Thyroid gland (tissue), 4 donors: ENCODE measurements around the gene KCNJ11. TPM values are rescaled to one million over a fixed set of nuclear protein-coding genes. Genes with fewer than 3 reads are reported as not detected.

Source experiments
- DNase-seq, 2 donors: peaks; one replicate each; pipeline ENCODE4 v3.0.0-alpha.2; 2019
- H3K27ac ChIP-seq, 3 donors: fragments of 200-600 bp; sonication (generic); 1 replicate in 2 of 3; 2 replicates in 1 of 3; pipeline ENCODE4 v1.5.1; 2016 to 2019; ENCODE audit warnings: mild to moderate bottlenecking in 1 of 3, moderate library complexity in 1 of 3
- H3K27me3 ChIP-seq: fragments of 200-600 bp; sonication (generic); one replicate; pipeline ENCODE4 v1.5.1; 2019
- H3K36me3 ChIP-seq, 2 donors: fragments of 200-600 bp; sonication (generic); one replicate each; pipeline ENCODE4 v1.5.1; 2016 to 2019
- H3K4me1 ChIP-seq, 2 donors: fragments of 200-600 bp; sonication (generic); one replicate each; pipeline ENCODE4 v1.5.1; 2017 to 2019
- H3K4me3 ChIP-seq, 3 donors: fragments of 200-600 bp; sonication (generic); replicated peaks in 1 of 3; 1 replicate in 2 of 3; 2 replicates in 1 of 3; pipeline ENCODE4 v1.5.1; 2016; ENCODE audit warnings: mild to moderate bottlenecking in 1 of 3
- H3K9me3 ChIP-seq: fragments of 200-600 bp; sonication (generic); one replicate; pipeline ENCODE4 v1.5.1; 2017
- POLR2A ChIP-seq, 2 donors: fragments of 450-650 bp; IDR thresholded peaks; one replicate each; pipeline ENCODE4 v1.6.1; 2017; ENCODE audit warnings: antibody characterized with exemption in 2 of 2, mild to moderate bottlenecking in 2 of 2, moderate library complexity in 1 of 2
- whole genome bisulfite sequencing, 2 donors: methylation state at CpG; one replicate each; pipeline ENCODE4 v1.1.5; 2017; 5-methylcytosine and 5-hydroxymethylcytosine counted together
- intact Hi-C: fragments of 100-400 bp; cut with DNase I; formaldehyde crosslinking; loops from one replicate; pipeline ENCODE4 v1.15.1; 2023
- total RNA-seq, 4 donors: library from RNA; depleted of rRNA; stranded (reverse); fragments of >200 nt; gene quantifications; one replicate each; pipeline ENCODE4 v1.2.3, GENCODE V29; 2016
- TF ChIP-seq, protein P1 (sequence below), 6 experiments: fragments of 200-600 bp in 3 of 6; fragments of 450-650 bp in 3 of 6; sonication (generic) in 3 of 6; IDR thresholded peaks; one replicate each; pipeline ENCODE4 v1.5.1; 2016 to 2019; ENCODE audit warnings: antibody characterized with exemption in 6 of 6, mild to moderate bottlenecking in 2 of 6, inconsistent platforms in 1 of 6, moderate library complexity in 1 of 6

KCNJ11 gene
- total RNA-seq, 4 donors from 2014 or later, result 7.3 to 18.9 (median 15.9) TPM

DNA sequence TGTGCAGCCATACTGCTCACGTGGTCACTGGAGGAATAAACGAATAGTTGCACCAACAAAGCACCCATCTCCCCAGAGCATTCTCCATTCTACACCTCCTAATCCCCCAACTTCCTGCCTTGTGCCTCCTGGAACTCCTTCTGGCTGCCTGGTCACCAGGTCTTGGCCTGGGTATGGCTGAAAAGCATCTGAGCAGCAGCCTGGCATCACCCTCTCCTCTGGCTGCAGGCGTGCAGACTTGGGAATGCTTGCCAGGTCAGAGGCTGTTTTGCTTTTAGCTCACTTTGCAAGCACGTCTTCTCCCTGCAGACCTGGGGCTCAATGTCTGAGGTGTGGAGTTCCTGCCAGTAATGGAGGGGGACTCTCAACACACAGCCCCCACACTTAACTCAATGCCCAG is 33.3 kb upstream of the KCNJ11 start:
- intact Hi-C loops, result no loop called here

DNA sequence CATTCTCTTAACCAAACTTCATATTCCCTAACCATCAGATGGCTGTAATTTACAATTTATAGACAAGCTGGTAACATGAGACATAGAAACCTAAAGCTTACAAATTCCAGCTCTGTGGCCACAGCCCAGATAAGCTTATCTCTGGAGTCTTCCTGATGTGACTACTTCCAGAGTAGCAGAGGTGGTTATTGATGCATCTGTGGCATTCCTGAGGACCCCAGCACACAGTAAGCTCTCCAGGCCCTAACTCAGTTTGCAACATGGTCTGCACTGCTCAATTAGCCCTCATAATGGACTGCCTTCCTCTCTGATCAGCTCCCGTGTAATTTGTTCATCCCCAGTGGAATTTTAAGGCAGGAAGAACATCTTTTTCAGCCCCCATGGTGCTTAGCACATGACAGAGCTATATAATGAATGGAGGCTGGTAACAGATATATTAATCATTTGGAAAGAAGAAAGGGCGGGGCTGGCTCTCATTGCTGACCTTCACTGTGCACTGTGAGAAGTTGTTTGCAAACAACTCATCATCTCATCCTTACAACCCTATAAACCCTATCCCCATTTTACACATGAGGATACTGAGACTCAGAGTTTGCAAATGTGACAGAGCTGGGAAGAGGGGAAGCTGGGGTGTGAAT is 30.1 kb upstream of the KCNJ11 start:
- no peaks in the 10 kb centered on the region for H3K36me3 ChIP-seq
- no peaks in the 10 kb centered on the region for H3K27me3 ChIP-seq
- no peak overlapping the region for H3K4me3 ChIP-seq
- 71 to 78% methylated on average over 2 of the region's 2 CpGs for WGBS, 2 donors
- no peak overlapping the region for H3K27ac ChIP-seq
- DNase-seq, result no peak
- intact Hi-C loops, result no loop called here
- peaks cover 15 to 23% of the 10 kb centered on the region in 2 donors for H3K4me1 ChIP-seq
- TF ChIP-seq, protein P1, sequence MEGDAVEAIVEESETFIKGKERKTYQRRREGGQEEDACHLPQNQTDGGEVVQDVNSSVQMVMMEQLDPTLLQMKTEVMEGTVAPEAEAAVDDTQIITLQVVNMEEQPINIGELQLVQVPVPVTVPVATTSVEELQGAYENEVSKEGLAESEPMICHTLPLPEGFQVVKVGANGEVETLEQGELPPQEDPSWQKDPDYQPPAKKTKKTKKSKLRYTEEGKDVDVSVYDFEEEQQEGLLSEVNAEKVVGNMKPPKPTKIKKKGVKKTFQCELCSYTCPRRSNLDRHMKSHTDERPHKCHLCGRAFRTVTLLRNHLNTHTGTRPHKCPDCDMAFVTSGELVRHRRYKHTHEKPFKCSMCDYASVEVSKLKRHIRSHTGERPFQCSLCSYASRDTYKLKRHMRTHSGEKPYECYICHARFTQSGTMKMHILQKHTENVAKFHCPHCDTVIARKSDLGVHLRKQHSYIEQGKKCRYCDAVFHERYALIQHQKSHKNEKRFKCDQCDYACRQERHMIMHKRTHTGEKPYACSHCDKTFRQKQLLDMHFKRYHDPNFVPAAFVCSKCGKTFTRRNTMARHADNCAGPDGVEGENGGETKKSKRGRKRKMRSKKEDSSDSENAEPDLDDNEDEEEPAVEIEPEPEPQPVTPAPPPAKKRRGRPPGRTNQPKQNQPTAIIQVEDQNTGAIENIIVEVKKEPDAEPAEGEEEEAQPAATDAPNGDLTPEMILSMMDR (IDR thresholded peaks at IDR 0.05), result no peak
- TF ChIP-seq POLR2A (IDR thresholded peaks at IDR 0.05), result no peak
- no peaks in the 10 kb centered on the region for H3K9me3 ChIP-seq

More for the DNA sequence above, 33.3 kb upstream of the KCNJ11 start:
- no peaks in the 10 kb centered on the region for H3K9me3 ChIP-seq
- H3K36me3 ChIP-seq, result no peaks in the 10 kb centered on the region
- H3K27ac ChIP-seq, result no peak overlapping the region
- peak; percentile 48 to 56 for DNase-seq
- H3K27me3 ChIP-seq, result no peaks in the 10 kb centered on the region
- H3K4me3 ChIP-seq, result no peak overlapping the region
- peaks cover 10 to 20% of the 10 kb centered on the region in 2 donors for H3K4me1 ChIP-seq
- TF ChIP-seq, protein P1 (IDR thresholded peaks at IDR 0.05), result no peak
- no peak for TF ChIP-seq POLR2A (IDR thresholded peaks at IDR 0.05)
- WGBS, 2 donors, result 38 to 43% methylated on average over 4 of the region's 4 CpGs

DNA sequence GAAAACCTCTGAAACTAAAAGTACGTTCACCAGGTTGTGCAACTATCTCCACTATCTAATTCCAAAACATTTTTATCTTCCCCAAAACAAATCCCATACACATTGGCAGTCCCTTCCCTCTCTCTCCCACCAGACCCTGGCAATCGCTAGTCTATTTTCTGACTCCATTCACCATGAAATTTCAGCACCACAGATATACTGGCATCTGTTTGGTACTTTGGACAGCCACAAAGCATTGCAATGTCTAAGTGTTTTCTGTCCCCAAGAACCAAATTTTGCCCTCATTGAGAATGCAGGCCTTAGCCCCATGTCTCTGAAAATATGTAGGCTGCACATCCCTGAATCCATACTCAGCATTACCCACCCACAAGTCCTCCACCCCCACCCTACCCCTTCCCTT is 28.0 kb upstream of the KCNJ11 start:
- H3K27ac ChIP-seq, result no peak overlapping the region
- no peaks in the 10 kb centered on the region for H3K9me3 ChIP-seq
- H3K4me1 ChIP-seq, result peaks cover 19% of the 10 kb centered on the region in 2 donors
- H3K27me3 ChIP-seq, result no peaks in the 10 kb centered on the region
- H3K4me3 ChIP-seq, result no peak overlapping the region
- WGBS, 2 donors, result 85 to 91% methylated on average over 2 of the region's 2 CpGs
- intact Hi-C loops, result no loop called here
- no peaks in the 10 kb centered on the region for H3K36me3 ChIP-seq
- DNase-seq, result no peak
- TF ChIP-seq, protein P1 (IDR thresholded peaks at IDR 0.05), result no peak
- TF ChIP-seq POLR2A (IDR thresholded peaks at IDR 0.05), result no peak

DNA sequence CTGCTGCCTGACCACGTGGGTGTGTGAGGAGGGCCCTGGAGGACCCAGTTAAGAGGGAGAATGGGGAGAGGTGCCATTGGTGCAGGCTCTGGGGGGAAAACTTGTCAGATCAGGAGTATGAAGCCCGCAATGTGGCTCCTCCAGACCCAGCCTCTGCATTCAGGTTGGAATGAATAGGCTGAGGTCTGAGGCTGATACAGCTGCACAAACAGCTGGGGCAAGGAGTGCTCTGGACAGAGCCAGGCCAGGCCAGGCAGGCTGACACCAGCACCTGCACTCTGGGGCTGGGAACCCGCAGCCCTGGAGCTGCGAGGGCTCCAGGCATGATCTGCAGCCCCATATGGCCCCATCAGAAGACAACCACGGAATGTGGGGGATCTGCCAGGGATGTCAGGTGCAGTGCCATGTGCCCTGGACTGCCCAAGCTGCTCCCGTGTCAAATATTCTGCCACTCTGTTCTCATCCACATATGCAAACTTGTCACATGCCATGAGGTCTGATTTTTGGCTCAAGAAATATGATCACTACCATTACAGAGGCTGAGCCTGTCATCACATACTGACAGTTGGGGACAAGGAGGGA is 27.2 kb upstream of the KCNJ11 start:
- H3K4me1 ChIP-seq, result peaks cover 16% of the 10 kb centered on the region in 2 donors
- H3K27me3 ChIP-seq, result no peaks in the 10 kb centered on the region
- no peak for TF ChIP-seq POLR2A (IDR thresholded peaks at IDR 0.05)
- TF ChIP-seq, protein P1 (IDR thresholded peaks at IDR 0.05), result no peak
- H3K4me3 ChIP-seq, result no peak overlapping the region
- H3K36me3 ChIP-seq, result no peaks in the 10 kb centered on the region
- no peak overlapping the region for H3K27ac ChIP-seq
- intact Hi-C loops, result no loop called here
- 73 to 87% methylated on average over 5 of the region's 6 CpGs for WGBS, 2 donors
- H3K9me3 ChIP-seq, result no peaks in the 10 kb centered on the region
- DNase-seq, result no peak

DNA sequence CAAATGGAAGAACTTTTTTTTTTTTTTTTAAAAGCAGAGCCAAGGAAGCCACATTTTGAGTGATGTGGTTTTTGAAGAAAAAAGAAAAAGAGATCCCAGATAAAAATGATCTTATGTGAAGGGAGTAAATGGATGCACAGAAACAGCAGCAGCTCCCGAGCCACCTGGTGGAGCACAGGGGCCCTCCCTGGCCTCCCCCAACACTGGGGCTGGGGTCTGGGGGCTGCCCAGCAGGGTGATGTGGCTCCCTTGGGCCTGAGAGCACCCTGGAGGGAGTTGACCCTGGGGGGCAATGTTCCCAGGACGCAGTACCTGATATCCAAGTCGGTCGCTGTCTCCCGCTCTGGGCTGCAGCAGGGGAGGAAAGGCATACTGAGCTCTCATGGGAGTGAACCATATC is 26.5 kb upstream of the KCNJ11 start:
- Histone ChIP-seq H3K4me1 (peaks cover 10 to 12% of the 10 kb centered on the region in 2 donors), H3K36me3 (no peaks in the 10 kb centered on the region), H3K9me3 (no peaks in the 10 kb centered on the region), H3K4me3 (no peak overlapping the region), H3K27ac (no peak overlapping the region), H3K27me3 (no peaks in the 10 kb centered on the region)
- DNase-seq, result no peak
- TF ChIP-seq POLR2A (IDR thresholded peaks at IDR 0.05), result no peak
- TF ChIP-seq, protein P1 (IDR thresholded peaks at IDR 0.05), result no peak
- intact Hi-C loops, result no loop called here
- 94 to 95% methylated on average over 4 to 5 of the region's 5 CpGs for WGBS, 2 donors
